Prostate gland (tissue), 2 donors: ENCODE results near the gene EN1. TPM values are rescaled to one million over a fixed set of nuclear protein-coding genes. Genes with fewer than 3 reads are reported as not detected.

ENCODE experiments used
- DNase-seq: peaks from one replicate; pipeline ENCODE4 v3.0.0-alpha.2; 2019; ENCODE audit warnings: low spot score
- H3K27ac ChIP-seq, 2 donors: fragments of 200-600 bp; sonication (generic); 2 replicates each; pipeline ENCODE4 v1.5.1; 2017 to 2019
- H3K27me3 ChIP-seq: fragments of 200-600 bp; sonication (generic); replicated peaks from 2 replicates; pipeline ENCODE4 v1.5.1; 2019; ENCODE audit not compliant: insufficient read depth
- H3K36me3 ChIP-seq, 2 donors: fragments of 200-600 bp; sonication (generic); 1 replicate in 1 of 2; 2 replicates in 1 of 2; pipeline versions ENCODE4 v1.5.1 to v1.8.1; 2017 to 2019
- H3K4me1 ChIP-seq: fragments of 200-600 bp; sonication (generic); replicated peaks from 2 replicates; pipeline ENCODE4 v1.5.1; 2019
- H3K4me3 ChIP-seq, 2 donors: fragments of 200-600 bp; sonication (generic); 2 replicates each; pipeline ENCODE4 v1.5.1; 2017 to 2019
- H3K9me3 ChIP-seq: fragments of 200-600 bp; sonication (generic); 2 replicates; pipeline ENCODE4 v1.5.1; 2017
- POLR2A ChIP-seq: fragments of 450-650 bp; IDR thresholded peaks from one replicate; pipeline ENCODE4 v1.6.1; 2016; ENCODE audit warnings: antibody characterized with exemption, mild to moderate bottlenecking
- POLR2AphosphoS5 ChIP-seq: sonication (generic); formaldehyde crosslinking; IDR thresholded peaks from one replicate; pipeline ENCODE4 v1.6.1; 2017; ENCODE audit warnings: antibody characterized with exemption
- whole genome bisulfite sequencing: methylation state at CpG from one replicate; pipeline ENCODE4 v1.1.5; 2018; 5-methylcytosine and 5-hydroxymethylcytosine counted together
- intact Hi-C: fragments of 100-400 bp; cut with DNase I; formaldehyde crosslinking; loops from one replicate; pipeline ENCODE4 v1.14.2; 2022
- total RNA-seq, 2 donors: library from RNA; depleted of rRNA; stranded (reverse); fragments of >200 nt; gene quantifications; one replicate each; pipeline ENCODE4 v1.1.0, GENCODE V29; 2016
- TF ChIP-seq, protein P1 (sequence below), 4 experiments: fragments of 200-600 bp in 2 of 4; fragments of 450-650 bp in 2 of 4; sonication (generic) in 2 of 4; IDR thresholded peaks; 1 replicate in 3 of 4; 2 replicates in 1 of 4; pipeline ENCODE4 v1.5.1; 2016 to 2019; ENCODE audit warnings: antibody characterized with exemption in 4 of 4, mild to moderate bottlenecking in 2 of 4, moderate library complexity in 2 of 4

EN1 gene
- total RNA-seq, 2 donors from 2014 or later: 0.09 TPM; not detected in 1

DNA sequence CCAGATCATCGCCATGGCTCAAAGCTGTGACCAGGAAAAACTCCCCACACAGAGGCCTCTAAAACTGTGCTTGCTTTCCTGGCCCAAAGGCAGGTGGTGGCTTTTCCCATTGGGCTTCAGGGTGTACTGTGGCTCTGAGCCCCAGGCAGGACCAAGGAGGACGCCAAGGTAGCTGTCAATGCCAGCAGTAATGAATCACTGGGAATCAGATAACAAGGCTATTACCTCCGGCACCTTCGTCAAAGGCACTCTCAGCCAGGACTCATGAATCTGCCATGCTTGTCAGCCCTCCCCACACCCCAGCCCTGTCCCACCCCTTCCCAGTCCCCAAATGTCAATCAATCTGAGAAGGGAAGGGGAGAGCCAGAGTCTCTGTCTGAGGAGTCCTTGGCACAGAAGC, 27.9 kb upstream of the EN1 start:
- Histone ChIP-seq H3K27ac (no peak overlapping the region), H3K27me3 (peaks cover 5% of the 10 kb centered on the region), H3K9me3 (no peaks in the 10 kb centered on the region), H3K36me3 (no peaks in the 10 kb centered on the region), H3K4me3 (no peak overlapping the region), H3K4me1 (no peaks in the 10 kb centered on the region)
- intact Hi-C loops: no loop called here
- TF ChIP-seq, protein P1, sequence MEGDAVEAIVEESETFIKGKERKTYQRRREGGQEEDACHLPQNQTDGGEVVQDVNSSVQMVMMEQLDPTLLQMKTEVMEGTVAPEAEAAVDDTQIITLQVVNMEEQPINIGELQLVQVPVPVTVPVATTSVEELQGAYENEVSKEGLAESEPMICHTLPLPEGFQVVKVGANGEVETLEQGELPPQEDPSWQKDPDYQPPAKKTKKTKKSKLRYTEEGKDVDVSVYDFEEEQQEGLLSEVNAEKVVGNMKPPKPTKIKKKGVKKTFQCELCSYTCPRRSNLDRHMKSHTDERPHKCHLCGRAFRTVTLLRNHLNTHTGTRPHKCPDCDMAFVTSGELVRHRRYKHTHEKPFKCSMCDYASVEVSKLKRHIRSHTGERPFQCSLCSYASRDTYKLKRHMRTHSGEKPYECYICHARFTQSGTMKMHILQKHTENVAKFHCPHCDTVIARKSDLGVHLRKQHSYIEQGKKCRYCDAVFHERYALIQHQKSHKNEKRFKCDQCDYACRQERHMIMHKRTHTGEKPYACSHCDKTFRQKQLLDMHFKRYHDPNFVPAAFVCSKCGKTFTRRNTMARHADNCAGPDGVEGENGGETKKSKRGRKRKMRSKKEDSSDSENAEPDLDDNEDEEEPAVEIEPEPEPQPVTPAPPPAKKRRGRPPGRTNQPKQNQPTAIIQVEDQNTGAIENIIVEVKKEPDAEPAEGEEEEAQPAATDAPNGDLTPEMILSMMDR (IDR thresholded peaks at IDR 0.05): no peak
- no peak for TF ChIP-seq POLR2A
- no peak for DNase-seq
- 34% methylated on average over 4 of the region's 4 CpGs for WGBS

DNA sequence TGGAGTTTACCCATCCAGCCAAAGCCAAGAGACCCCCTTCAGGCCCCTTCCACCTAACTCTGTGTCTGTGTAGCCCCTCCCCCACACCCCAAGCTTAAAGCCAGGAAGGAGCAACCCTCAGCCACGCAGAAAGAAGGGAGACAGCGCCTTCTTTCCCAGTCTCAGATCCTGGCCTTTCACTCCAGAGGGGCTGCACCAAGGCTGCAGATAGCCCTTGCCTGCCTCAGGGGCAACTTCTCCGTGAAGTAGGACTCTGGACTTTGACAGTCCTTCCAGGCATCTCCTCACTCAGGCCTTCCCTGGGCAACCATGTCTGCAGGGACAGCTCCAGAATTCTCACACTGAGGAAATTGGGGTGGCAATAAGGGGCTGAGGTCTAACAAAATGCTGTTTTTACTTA, 26.9 kb upstream of the EN1 start:
- WGBS: 88% methylated on average over 3 of the region's 3 CpGs
- intact Hi-C loops: no loop called here
- TF ChIP-seq POLR2A: no peak
- TF ChIP-seq, protein P1 (IDR thresholded peaks at IDR 0.05): no peak
- no peak for TF ChIP-seq POLR2AphosphoS5

DNA sequence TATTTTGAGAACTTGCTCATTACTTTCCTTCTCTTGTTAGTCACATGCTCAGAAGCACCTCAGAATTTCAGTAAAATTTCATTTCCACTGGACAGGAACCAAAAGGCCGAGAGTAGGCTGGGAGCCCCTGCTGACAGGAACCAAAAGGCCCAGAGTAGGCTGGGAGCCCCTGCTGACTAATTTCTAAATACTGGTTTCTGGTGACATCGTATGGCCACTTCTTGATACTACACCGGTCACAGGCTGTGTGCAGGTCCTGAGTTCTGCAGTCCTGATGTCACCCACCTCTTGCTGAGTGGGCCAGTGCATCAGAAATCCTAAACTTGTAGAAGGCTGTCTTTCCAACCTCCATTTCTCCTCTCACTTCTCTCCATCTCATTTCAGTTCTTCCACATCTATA, 17.7 kb upstream of the EN1 start:
- WGBS: 7% methylated on average over 3 of the region's 3 CpGs
- Histone ChIP-seq H3K27ac (no peak overlapping the region), H3K27me3 (no peaks in the 10 kb centered on the region), H3K36me3 (no peaks in the 10 kb centered on the region), H3K4me3 (no peak overlapping the region), H3K9me3 (no peaks in the 10 kb centered on the region), H3K4me1 (no peaks in the 10 kb centered on the region)
- no peak for DNase-seq
- TF ChIP-seq, protein P1 (IDR thresholded peaks at IDR 0.05): peak in 3 of 4 experiments; percentile 16 to 54 (median 33)
- TF ChIP-seq POLR2AphosphoS5 (no peak), POLR2A (no peak)
- intact Hi-C loops: loop anchor here (2.0 kb wide), 1 partner anchor 818 kb away; no protein-coding TSS in a partner anchor

More for the DNA sequence above, 26.9 kb upstream of the EN1 start:
- H3K27ac ChIP-seq: no peak overlapping the region
- H3K4me3 ChIP-seq: no peak overlapping the region
- H3K36me3 ChIP-seq: no peaks in the 10 kb centered on the region
- H3K4me1 ChIP-seq: no peaks in the 10 kb centered on the region
- peaks cover 5% of the 10 kb centered on the region for H3K27me3 ChIP-seq
- no peak for DNase-seq
- H3K9me3 ChIP-seq: no peaks in the 10 kb centered on the region

DNA sequence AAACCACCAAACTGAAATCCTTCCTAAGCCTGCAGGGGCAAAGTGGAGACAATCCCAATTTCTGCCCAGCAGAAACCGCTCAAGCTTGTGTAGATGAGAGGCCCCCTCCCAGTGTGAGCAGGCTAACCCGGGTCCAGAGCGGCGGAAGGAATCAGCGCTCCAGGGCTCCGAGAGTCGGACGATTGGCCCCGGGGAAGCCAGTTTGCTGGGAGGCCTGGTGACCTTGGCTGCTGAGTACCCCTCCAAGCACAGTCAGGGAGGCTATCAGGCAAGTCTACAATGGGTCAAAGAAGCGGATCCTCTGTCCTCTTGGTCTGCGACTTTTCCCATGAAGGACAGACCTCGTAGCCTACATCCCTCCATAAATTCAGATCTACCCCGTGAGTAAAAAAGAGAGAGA, 16.8 kb upstream of the EN1 start:
- no peaks in the 10 kb centered on the region for H3K4me1 ChIP-seq
- no peak overlapping the region for H3K4me3 ChIP-seq
- TF ChIP-seq POLR2A (no peak), POLR2AphosphoS5 (no peak)
- TF ChIP-seq, protein P1 (IDR thresholded peaks at IDR 0.05): no peak
- DNase-seq: no peak
- intact Hi-C loops: loop anchor here (2.0 kb wide), 1 partner anchor 817 kb away; no protein-coding TSS in a partner anchor
- H3K9me3 ChIP-seq: no peaks in the 10 kb centered on the region
- no peak overlapping the region for H3K27ac ChIP-seq
- WGBS: 90% methylated on average over 13 of the region's 13 CpGs
- H3K36me3 ChIP-seq: no peaks in the 10 kb centered on the region
- peaks cover 5% of the 10 kb centered on the region for H3K27me3 ChIP-seq

DNA sequence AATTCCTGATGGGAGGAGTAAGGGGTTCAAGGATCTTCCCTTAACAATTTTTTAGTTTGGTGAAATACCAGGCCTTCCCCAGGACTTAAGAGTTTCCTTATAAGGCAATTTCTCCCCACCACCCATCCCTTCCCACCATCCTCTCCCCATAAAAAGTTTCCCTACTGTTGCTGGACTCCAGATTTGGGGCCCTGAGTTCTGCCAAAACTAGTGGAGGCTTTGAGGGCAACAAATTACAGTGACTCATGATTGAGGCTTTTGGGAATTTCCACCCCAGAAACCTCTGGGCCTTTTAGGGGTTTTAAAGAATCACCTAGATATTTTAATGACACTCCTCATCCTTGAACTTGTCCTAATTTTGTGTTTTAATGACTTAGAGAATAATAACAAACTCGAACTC, 14.3 kb upstream of the EN1 start:
- Histone ChIP-seq H3K4me1 (no peaks in the 10 kb centered on the region), H3K9me3 (no peaks in the 10 kb centered on the region), H3K36me3 (no peaks in the 10 kb centered on the region), H3K27ac (no peak overlapping the region), H3K4me3 (no peak overlapping the region), H3K27me3 (peaks cover 29% of the 10 kb centered on the region)
- intact Hi-C loops: no loop called here
- DNase-seq: no peak
- 58% methylated on average over 1 of the region's 1 CpG for WGBS
- TF ChIP-seq POLR2AphosphoS5 (no peak), POLR2A (no peak)
